ENCODE data around the gene MICA. TPM values are rescaled to one million over a fixed set of nuclear protein-coding genes. Genes with fewer than 3 reads are reported as not detected.
A peak's percentile ranks its signal among the peaks of the same experiment; 100 is the strongest.

MICA gene
- total RNA-seq, 4 donors from 2014 or later, result 18.9 to 35.4 (median 22.3) TPM

DNA sequence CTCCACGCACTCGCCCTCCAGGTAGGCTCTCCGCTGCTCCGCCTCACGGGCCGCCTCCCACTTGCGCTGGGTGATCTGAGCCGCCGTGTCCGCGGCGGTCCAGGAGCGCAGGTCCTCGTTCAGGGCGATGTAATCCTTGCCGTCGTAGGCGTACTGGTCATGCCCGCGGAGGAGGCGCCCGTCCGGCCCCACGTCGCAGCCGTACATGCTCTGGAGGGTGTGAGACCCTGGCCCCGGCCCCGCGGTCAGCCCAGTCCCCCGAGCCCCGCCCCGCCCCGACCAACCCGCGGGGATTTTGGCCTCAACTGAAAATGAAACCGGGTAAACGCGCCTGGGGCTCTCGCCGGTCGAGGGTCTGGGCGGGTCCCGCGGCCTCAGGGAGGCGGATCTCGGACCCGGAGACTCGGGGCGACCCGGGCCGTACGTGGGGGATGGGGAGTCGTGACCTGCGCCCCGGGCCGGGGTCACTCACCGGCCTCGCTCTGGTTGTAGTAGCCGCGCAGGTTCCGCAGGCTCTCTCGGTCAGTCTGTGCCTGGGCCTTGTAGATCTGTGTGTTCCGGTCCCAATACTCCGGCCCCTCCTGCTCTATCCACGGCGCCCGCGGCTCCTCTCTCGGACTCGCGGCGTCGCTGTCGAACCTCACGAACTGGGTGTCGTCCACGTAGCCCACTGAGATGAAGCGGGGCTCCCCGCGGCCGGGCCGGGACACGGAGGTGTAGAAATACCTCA lies 47.0 kb upstream of the MICA start:
- H3K4me1 ChIP-seq, result peaks cover 8 to 20% (median 16%) of the 10 kb centered on the region in 4 donors
- intact Hi-C loops (cut with DNase I), result no loop called here
- peak overlapping the region; percentile 75 to 93 (median 83) for H3K27ac ChIP-seq (replicated peaks in 1 of 4)
- TF ChIP-seq POLR2AphosphoS5 (IDR thresholded peaks at IDR 0.05) (no peak), CTCF (IDR thresholded peaks at IDR 0.05) (no peak), POLR2A (IDR thresholded peaks at IDR 0.05; ENCODE audit: low read depth) (no peak), EP300 (IDR thresholded peaks at IDR 0.05) (no peak)
- H3K4me3 ChIP-seq, result peak overlapping the region; percentile 67 to 73 (median 68)
- peaks cover 0 to 26% (median 19%) of the 10 kb centered on the region in 4 donors for H3K36me3 ChIP-seq
- no CpG with 5 or more reads among the region's 83 CpGs for WGBS
- no peaks in the 10 kb centered on the region for H3K9me3 ChIP-seq
- no peaks in the 10 kb centered on the region for H3K27me3 ChIP-seq
- peak; percentile 88 for DNase-seq (ENCODE audit: extremely low spot score)

DNA sequence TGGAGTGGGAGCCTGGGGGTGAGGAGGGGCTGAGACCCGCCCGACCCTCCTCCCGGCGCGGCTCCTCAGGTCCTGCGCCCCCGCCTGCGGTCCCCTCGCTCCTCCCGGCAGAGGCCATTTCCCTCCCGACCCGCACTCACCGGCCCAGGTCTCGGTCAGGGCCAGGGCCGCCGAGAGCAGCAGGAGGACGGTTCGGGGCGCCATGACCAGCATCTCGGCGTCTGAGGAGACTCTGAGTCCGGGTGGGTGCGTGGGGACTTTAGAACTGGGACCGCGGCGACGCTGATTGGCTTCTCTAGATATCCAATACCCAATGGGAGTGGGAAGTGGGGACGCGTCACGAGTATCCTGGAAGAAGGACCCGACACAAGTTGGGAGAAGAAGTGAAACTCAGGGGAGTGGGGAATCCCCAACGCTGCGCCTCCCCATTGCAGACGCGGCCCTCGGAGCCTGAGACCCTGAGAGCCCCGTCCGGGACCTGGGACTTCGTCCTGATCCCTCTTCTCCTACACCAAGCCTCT lies 46.4 kb upstream of the MICA start, which contains the start of gene HLA-B:
Gene HLA-B, minus strand, starts transcription at position 234 of the 521 bp plus-strand sequence. Its CDS starts 21 bp downstream, at position 213.
- no peaks in the 10 kb centered on the region for H3K9me3 ChIP-seq
- H3K4me1 ChIP-seq, result peaks cover 8 to 20% (median 16%) of the 10 kb centered on the region in 4 donors
- peaks cover 0 to 26% (median 19%) of the 10 kb centered on the region in 4 donors for H3K36me3 ChIP-seq
- H3K27ac ChIP-seq (replicated peaks in 1 of 4), result peak within 1 kb of the TSS; percentile 75 to 93 (median 83)
- DNase-seq (ENCODE audit: extremely low spot score), result peak; percentile 97
- H3K4me3 ChIP-seq, result peak within 1 kb of the TSS; percentile 67 to 73 (median 68)
- no peaks in the 10 kb centered on the region for H3K27me3 ChIP-seq
- no peak for TF ChIP-seq EP300 (IDR thresholded peaks at IDR 0.05)
- TF ChIP-seq POLR2A (IDR thresholded peaks at IDR 0.05; ENCODE audit: low read depth), result peak; percentile 82
- TF ChIP-seq POLR2AphosphoS5 (IDR thresholded peaks at IDR 0.05), result peak in 1 of 2 donors; percentile 96
- TF ChIP-seq CTCF (IDR thresholded peaks at IDR 0.05), result no peak
- under 1% methylated on average over 12 of the region's 39 CpGs for WGBS
- intact Hi-C loops (cut with DNase I), result no loop called here

DNA sequence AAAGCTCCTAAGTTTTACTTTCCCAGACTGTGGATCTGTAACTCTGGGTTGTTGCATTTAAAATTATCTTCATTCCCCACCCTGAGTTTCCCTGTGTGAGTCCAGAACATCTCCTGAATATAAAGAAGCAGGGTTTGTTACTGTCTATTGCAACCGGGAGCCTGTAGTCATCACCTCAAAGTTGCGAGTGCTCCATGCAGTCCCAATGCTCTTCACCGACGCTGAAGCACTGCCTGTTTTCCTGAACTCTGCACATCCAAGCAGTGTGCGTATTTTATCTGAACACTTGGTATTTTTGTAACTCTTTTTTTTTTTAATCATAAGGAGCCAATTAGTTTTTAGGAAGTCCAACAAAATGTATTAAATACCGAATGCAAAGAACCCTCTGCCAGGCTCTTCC lies 45.5 kb upstream of the MICA start:
- TF ChIP-seq POLR2AphosphoS5 (IDR thresholded peaks at IDR 0.05) (no peak), CTCF (IDR thresholded peaks at IDR 0.05) (no peak), EP300 (IDR thresholded peaks at IDR 0.05) (no peak), POLR2A (IDR thresholded peaks at IDR 0.05; ENCODE audit: low read depth) (no peak)
- peak overlapping the region in 2 of 4 donors; percentile 69 to 73 for H3K4me3 ChIP-seq
- DNase-seq (ENCODE audit: extremely low spot score), result no peak
- H3K4me1 ChIP-seq, result peaks cover 8 to 20% (median 16%) of the 10 kb centered on the region in 4 donors
- peak overlapping the region in 2 of 4 donors; percentile 82 to 93 for H3K27ac ChIP-seq (replicated peaks in 1 of 4)
- H3K27me3 ChIP-seq, result peaks cover 0 to 5% (median 1%) of the 10 kb centered on the region in 4 donors
- peaks cover 0 to 26% (median 19%) of the 10 kb centered on the region in 4 donors for H3K36me3 ChIP-seq
- no peaks in the 10 kb centered on the region for H3K9me3 ChIP-seq
- WGBS, result 47% methylated on average over 6 of the region's 6 CpGs
- intact Hi-C loops (cut with DNase I), result no loop called here

DNA sequence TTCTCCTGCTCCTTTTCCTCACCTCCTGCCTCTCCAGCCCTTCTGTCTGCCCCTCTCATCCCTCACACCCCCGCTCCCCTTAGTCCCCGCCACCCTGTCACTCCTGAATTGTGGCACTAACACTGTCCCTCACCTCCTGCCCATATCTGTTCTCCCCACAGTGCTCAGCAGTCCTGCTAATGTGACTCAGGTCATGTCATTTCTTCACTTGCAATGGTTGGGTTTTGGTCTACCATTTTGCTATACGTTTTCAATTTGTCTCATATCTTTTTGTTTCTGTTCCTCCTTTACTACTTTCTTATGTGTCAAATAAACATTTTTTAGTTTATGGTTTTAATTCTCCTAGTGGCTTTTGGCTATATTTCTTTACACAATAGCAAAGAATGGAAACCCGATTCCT lies 45.1 kb upstream of the MICA start:
- peaks cover 0 to 7% (median 1%) of the 10 kb centered on the region in 4 donors for H3K27me3 ChIP-seq
- whole genome bisulfite sequencing, result 39% methylated on average over 4 of the region's 4 CpGs
- TF ChIP-seq EP300 (IDR thresholded peaks at IDR 0.05) (no peak), POLR2A (IDR thresholded peaks at IDR 0.05; ENCODE audit: low read depth) (no peak), CTCF (IDR thresholded peaks at IDR 0.05) (no peak), POLR2AphosphoS5 (IDR thresholded peaks at IDR 0.05) (no peak)

More for the DNA sequence above, 45.1 kb upstream of the MICA start:
- Histone ChIP-seq H3K27ac (replicated peaks in 1 of 4) (no peak overlapping the region), H3K4me3 (no peak overlapping the region), H3K9me3 (no peaks in the 10 kb centered on the region), H3K36me3 (peaks cover 0 to 24% (median 16%) of the 10 kb centered on the region in 4 donors), H3K4me1 (peaks cover 8 to 19% (median 15%) of the 10 kb centered on the region in 4 donors)
- DNase-seq (ENCODE audit: extremely low spot score), result peak; percentile 70
- intact Hi-C loops (cut with DNase I), result no loop called here
